Right renal cortex interstitium (tissue), 3 donors: ENCODE data around the gene HIVEP3. TPM values are rescaled to one million over a fixed set of nuclear protein-coding genes. Genes with fewer than 3 reads are reported as not detected.

ENCODE experiments used
- DNase-seq, 3 donors: peaks; one replicate each; pipeline ENCODE4 v3.0.0-alpha.2; 2013; ENCODE audit warnings: low read depth in 3 of 3, low spot score in 2 of 3
- polyA plus RNA-seq, 3 donors: library from polyadenylated mRNA; unstranded; fragments of 120-200 nt; gene quantifications; one replicate each; pipeline ENCODE4 v1.2.1, GENCODE V29; 2013; ENCODE audit not compliant: insufficient read length in 3 of 3

The HIVEP3 gene
- polyA plus RNA-seq, 3 donors, result 3.6 to 4.9 (median 4.0) TPM

- no peak for DNase-seq
Measured at GRCh38 chr1:41799205-41799604, 119.5 kb downstream of the HIVEP3 start.

- DNase-seq, result no peak
Measured at GRCh38 chr1:41795205-41795762, 123.4 kb downstream of the HIVEP3 start.

GRCh38 chr1:41794031-41794430 is 124.7 kb downstream of the HIVEP3 start:
- DNase-seq, result no peak

- DNase-seq, result no peak
Measured at GRCh38 chr1:41792485-41792770, 126.3 kb downstream of the HIVEP3 start.

- DNase-seq, result no peak
Measured at GRCh38 chr1:41791667-41792484, 126.8 kb downstream of the HIVEP3 start.

GRCh38 chr1:41790351-41790750 is 128.4 kb downstream of the HIVEP3 start:
- no peak for DNase-seq

GRCh38 chr1:41789661-41790330 is 128.9 kb downstream of the HIVEP3 start:
- DNase-seq, result no peak

- DNase-seq, result no peak
Measured at GRCh38 chr1:41788427-41788826, 130.3 kb downstream of the HIVEP3 start.

- DNase-seq, result no peak
Measured at GRCh38 chr1:41784531-41785274, 134.0 kb downstream of the HIVEP3 start.

GRCh38 chr1:41783189-41783639 is 135.5 kb downstream of the HIVEP3 start:
- peak; percentile 38 to 49 (median 47) for DNase-seq

GRCh38 chr1:41780916-41781315 is 137.8 kb downstream of the HIVEP3 start:
- no peak for DNase-seq

GRCh38 chr1:41780322-41780721 is 138.4 kb downstream of the HIVEP3 start:
- DNase-seq, result no peak

GRCh38 chr1:41779360-41779759 is 139.4 kb downstream of the HIVEP3 start:
- DNase-seq, result no peak

- DNase-seq, result no peak
Measured at GRCh38 chr1:41777695-41778094, 141.0 kb downstream of the HIVEP3 start.

GRCh38 chr1:41776891-41777441 is 141.8 kb downstream of the HIVEP3 start:
- no peak for DNase-seq

- no peak for DNase-seq
Measured at GRCh38 chr1:41775956-41776585, 142.7 kb downstream of the HIVEP3 start.

- no peak for DNase-seq
Measured at GRCh38 chr1:41774471-41774990, 144.2 kb downstream of the HIVEP3 start.

- DNase-seq, result no peak
Measured at GRCh38 chr1:41773842-41774241, 144.9 kb downstream of the HIVEP3 start.

- no peak for DNase-seq
Measured at GRCh38 chr1:41773144-41773591, 145.6 kb downstream of the HIVEP3 start.

- no peak for DNase-seq
Measured at GRCh38 chr1:41769068-41769467, 149.7 kb downstream of the HIVEP3 start.
